GM21526 (cell line): ENCODE data around the gene THOC3.
"Not testable (repeated sequence)": the region's sequence is repeated elsewhere in the genome, so short reads cannot be mapped to it uniquely, and the experiment has no call there.

Source experiments
- ATAC-seq: cut with Tn5 transposase; IDR thresholded peaks from one replicate; pipeline ENCODE4 v1.9.1; 2021; ENCODE audit warnings: moderate library complexity; ENCODE audit not compliant: unreplicated experiment, low FRiP score

The THOC3 gene

DNA sequence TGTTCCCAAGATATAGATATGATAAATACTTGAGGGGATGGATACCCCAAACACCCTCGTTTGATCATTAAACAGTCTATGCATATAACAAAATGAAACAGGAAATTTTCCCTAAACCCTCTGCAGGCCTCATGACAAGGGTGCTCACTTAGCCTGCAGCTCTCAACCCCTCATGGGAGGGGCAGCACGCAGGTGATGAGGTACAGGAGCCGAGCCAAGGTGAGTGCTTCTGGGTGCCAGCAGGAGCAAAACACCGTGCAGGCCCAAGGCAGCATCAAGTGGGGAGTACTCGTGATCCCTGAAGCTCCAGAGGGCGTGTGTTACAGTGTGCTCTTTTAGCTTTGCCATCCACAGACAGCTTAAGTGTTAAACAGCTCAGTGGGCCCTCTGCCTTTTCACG, 24.9 kb downstream of the THOC3 start:
- ATAC-seq, result not testable (repeated sequence)

- not testable (repeated sequence) for ATAC-seq
Observed at GRCh38 chr5:175940632-175941031, 27.5 kb downstream of the THOC3 start.

GRCh38 chr5:175938489-175938888, 29.6 kb downstream of the THOC3 start:
- ATAC-seq, result not testable (repeated sequence)

DNA sequence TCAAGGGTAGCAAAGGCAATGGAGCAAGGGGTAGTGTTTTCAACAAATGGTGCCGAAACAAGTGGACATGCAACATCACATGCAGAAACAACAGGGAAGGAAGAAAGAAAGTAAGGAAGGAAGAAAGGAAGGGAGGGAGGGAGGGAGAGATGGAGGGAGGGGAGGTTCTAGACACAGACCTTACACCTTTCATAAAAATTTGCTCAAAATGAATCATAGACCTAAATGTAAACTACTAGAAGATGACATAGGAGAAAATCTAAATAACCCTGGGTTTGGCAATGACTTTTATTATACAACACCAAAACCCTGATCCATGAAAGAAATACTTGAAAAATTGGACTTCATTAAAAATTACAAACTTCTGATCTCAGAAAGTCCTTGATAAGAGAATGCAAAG, 39.4 kb downstream of the THOC3 start:
- ATAC-seq, result not testable (repeated sequence)

DNA sequence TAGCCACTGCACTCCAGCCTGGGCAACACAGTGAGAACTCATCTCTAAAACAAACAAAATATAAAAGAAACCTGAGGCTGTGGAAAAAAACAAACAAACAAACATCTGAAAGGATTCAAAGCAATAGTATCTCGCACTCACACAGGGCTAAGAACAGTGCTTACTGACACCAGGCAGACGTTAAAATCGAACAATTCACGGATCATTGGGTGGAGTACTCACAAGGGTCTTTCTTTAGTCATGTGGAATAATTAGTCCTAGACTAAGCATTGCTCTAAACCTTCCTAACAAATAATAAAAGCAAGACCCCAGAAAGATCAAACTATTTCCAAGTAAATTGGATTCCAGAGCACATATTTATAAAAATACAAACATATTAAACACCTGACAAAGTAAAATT, 43.0 kb downstream of the THOC3 start:
- not testable (repeated sequence) for ATAC-seq

DNA sequence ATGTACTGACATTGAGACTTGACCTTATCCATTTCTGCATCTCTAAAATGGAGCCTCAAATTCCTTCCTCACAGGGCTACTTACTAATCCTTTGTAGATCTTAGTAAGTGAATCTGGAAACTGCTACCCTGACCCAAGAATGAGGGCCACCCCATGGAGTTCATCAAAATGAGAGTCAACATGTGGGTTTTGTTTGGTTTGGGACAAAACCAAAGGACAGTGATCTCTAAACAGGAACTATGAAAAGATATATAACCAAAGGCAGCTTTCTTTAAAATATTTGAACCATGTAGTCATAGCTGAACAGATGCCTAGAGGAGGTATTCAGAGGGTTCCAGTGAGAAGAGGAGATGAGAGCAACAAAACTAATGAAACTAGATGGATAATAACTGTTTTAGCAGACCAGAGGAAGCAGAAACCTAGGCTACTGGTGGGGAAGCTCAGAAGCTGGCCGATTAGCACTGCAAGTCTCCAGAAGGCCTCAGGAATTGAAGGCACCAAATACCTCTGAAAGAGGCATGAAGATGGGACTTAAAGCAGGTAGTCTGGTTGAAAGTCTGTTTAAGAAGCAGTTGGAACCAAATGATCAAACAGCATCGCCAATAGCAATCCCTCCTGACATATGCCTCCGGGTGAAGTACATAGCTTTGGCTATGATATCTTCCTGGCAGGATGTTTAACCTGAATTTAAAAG, 45.8 kb downstream of the THOC3 start:
- ATAC-seq, result no peak

GRCh38 chr5:175921061-175921730, 46.9 kb downstream of the THOC3 start:
- no peak for ATAC-seq

GRCh38 chr5:175920231-175920811, 47.8 kb downstream of the THOC3 start:
- ATAC-seq, result no peak

GRCh38 chr5:175915066-175916037, 52.8 kb downstream of the THOC3 start:
- peak; percentile 65 for ATAC-seq

DNA sequence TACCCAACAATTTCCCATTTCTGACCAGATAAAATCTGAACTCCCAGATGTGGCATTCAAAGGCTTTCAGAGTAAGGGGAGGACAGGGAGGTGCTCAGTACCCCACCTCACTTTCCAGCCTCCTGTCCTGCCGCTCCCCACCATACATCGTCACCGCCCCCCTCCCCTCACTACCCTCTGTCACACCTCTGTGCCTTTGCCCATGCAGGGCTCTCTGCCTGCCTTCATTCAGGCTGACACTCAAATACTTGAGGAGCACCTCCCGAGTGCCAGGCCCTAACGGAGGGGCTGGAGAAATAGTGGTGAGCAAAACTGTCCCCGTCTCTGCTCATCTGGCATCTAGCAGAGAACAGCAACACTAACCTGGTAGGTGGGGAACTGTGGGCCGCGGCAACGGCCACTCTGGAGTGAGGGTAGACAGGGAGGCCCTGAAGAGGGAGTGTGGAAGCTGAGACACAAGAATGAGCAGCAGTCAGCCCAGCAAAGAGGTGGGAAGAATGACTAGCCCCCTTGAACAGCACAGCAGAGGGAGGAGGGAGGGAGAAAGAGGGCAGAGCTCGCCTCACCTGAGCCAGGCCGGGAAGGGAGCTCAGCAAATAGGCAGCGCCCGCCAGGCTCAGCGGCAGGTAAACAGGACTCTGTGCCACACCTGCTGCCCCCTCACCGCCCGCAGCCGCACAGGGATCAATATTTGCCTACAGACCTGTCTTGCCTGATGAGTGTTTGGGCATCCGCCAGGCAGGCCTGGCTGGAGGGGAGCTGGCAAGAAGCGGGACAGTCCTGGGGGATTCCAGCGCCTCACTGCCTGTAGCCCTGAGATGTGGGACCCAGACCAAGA, 54.1 kb downstream of the THOC3 start:
- not testable (repeated sequence) for ATAC-seq

DNA sequence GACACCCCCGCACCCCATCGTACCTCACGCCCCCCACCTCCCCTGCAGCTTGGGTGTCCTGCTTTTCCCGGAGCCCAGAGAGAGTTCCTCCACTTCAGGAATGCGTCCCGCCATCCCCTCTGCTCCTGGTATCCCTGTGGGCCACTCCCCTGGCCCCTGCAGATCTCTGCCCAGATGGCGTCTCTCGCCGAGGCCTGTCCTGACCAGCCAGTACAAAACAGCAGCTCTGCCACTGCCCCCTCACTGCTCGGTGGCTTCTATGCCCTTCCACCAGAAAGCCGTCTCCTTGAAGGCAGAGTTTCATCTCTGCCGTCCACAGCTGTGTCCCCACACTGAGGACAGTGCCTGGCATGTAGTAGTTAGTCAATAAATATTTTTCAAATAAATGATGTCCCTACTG, 58.0 kb downstream of the THOC3 start:
- not testable (repeated sequence) for ATAC-seq
